GM19193 (cell line): Measurements from ENCODE around the gene IQCH.

Experiments
- POLR2A ChIP-seq: IDR thresholded peaks from 4 replicates; pipeline ENCODE4 v1.6.1; 2011; ENCODE audit not compliant: insufficient read depth, insufficient read length; ENCODE audit errors: extremely low read depth

The IQCH gene

DNA sequence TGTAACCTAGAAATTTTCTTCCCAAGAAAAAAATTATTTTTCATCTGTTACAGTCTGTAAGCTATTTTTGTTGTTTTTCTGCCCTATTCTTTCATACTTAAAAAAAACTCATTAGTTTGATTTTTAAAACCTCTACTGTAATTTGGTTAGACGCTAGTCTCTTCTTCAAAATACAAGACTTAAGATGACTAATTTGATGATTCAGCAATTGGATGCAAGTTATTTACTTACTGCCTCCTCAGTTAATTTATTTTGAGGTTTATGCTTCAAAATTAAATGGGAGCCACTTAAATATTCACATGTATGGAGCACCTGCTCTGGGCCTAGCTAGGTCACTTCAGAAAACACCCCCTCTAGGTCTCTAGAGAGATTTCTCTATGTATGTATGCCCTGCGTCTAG is 132.4 kb downstream of the IQCH start:
- TF ChIP-seq POLR2A = no peak

DNA sequence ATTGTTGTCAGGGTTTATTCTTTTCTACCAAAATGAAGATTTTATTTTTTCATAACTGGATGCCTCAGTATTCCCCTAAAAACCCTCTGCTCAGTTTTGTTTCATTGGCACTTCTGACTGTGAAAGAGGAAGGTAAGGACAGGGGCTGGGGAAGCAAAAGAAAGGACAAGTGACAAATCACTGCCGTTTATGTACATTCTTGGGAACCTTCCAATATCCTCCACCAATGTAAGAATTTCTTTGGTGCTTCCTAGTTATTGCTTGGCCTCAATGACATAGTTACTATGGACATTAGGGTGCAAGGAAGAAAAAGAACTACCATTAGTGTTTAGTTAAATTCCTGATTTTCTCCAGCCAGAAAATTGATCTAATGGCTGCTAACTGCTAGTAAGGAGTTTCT is 135.4 kb downstream of the IQCH start:
- no peak for TF ChIP-seq POLR2A

GRCh38 chr15:67394873-67395639 is 140.5 kb downstream of the IQCH start:
- no peak for TF ChIP-seq POLR2A

GRCh38 chr15:67396114-67396513 is 141.5 kb downstream of the IQCH start:
- TF ChIP-seq POLR2A = no peak

GRCh38 chr15:67397139-67397538 is 142.6 kb downstream of the IQCH start:
- TF ChIP-seq POLR2A = no peak

DNA sequence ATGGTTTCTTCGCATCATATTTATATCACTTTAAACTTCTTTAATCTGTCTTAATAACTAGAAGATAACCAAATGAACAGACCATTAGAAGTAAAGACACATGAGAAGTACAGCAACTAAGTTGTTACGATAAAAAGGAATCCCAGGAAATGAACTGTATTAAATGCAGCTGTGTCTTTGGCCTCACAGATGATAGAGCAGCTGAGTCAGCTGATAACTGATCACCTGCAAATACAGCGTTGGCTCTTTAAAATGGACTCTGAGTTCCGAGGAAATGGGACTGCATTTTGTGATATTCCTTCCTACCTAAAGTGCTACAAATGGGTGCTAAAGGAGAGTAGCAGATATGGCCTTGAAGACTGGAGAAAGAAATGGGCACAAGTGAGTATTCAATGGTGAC is 145.3 kb downstream of the IQCH start:
- no peak for TF ChIP-seq POLR2A

- no peak for TF ChIP-seq POLR2A
Measured at GRCh38 chr15:67400890-67401289, 146.3 kb downstream of the IQCH start.

- TF ChIP-seq POLR2A = no peak
Measured at GRCh38 chr15:67401336-67401735, 146.8 kb downstream of the IQCH start.

GRCh38 chr15:67403428-67404154 is 149.0 kb downstream of the IQCH start:
- no peak for TF ChIP-seq POLR2A

DNA sequence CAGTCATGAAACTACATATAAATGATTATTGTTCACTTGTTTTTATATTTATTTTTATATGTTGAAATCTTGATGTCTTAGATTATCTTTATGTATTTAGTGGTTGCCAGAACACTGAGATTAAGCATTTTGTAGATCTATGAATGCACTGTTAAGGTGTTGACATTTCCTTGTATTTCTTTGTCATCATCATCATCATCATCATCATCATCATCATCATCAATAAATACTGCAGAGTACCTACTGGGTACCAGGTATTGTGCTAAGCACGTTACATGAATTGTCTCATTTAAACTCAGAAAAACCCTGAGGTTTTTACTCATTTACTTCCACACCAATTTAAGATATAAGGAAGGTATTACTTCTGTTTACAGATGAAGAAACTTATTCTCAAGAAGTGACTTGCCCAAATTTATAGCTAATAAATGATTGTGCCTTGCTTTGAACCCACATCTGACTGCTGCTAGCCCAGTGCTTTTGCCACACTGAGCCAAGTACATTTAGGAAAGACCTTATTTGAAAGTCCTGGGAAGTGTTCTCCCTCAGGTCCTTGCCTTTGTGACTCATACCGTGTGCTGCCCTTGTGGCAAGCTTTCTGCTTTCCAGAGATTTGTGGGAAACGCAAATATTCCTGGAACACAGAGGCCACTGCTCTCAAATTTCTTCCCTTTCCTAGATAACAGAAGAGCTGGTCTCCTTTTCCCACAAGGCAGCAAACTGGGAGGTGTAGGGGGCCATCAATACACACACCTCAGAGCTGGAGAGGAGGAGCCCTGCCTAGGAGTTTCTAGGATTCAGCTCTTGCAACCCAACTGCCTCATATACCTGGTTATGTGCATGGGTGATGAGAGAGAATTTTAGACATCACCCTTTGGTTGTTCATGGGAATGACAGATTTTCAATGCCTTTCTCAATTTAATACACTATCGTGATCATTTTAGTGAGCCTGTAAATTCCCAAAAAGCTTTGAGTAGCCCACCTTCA is 150.9 kb downstream of the IQCH start:
- TF ChIP-seq POLR2A = no peak

DNA sequence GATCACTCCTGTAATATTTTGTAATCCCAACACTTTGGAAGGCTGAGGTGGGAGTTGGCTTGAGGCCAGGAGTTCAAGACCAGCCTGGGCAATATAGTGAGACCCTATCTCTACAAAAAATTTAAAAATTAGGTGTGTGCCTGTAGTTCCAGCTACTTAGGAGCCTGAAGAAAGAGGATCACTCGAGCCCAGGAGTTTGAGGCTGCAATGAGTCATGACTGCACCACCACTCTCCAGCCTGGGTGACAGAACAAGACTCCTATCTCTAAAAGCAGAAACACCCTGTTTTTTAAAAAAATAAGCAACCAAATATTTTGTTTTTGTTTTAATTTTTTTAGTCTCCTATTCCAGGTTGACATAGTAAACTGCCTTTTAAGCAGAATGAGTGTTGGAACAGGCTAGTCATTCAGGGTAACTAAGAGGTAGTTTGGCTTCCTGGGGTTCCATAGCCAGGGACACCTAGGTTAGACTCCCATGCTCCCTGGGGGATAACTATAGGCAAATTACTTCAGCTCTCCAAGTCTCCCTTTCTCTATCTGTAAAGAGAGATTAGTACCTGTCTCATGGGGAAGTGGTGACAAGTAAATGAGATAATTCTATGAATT is 151.8 kb downstream of the IQCH start:
- no peak for TF ChIP-seq POLR2A

- TF ChIP-seq POLR2A = no peak
Measured at GRCh38 chr15:67407786-67408185, 153.2 kb downstream of the IQCH start.

GRCh38 chr15:67409175-67409574 is 154.6 kb downstream of the IQCH start:
- TF ChIP-seq POLR2A = no peak

- TF ChIP-seq POLR2A = no peak
Measured at GRCh38 chr15:67411486-67411885, 156.9 kb downstream of the IQCH start.

- no peak for TF ChIP-seq POLR2A
Measured at GRCh38 chr15:67413770-67414390, 159.3 kb downstream of the IQCH start.

DNA sequence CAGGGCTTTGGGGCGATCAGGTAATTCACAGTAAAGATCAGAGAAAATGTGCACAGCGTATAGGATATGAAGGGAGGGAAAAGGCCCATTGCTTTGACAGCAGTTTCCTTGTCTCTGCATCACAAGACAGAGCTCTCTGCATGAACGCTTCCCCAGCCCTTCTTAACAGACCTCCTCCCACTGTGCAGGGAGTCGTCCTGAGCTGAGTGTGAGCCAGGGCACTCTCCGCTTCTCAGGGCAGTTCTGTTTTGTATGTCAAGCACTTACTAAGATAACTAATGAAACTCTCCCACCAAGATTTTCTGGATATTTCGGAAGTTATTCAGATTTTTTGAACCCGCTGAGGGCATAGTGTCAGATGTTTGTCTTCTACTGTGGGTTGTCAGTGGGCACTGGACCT is 160.6 kb downstream of the IQCH start:
- no peak for TF ChIP-seq POLR2A
